Stimulated activated CD8-positive, alpha-beta memory T cell treated with anti-CD3 and anti-CD28 coated beads, Interleukin-4, amount 100 ng/mL, for 4 hours (primary cell): Measurements from ENCODE around the gene PCNX2.

Experiments
- DNase-seq, 2 donors: peaks; one replicate each; pipeline ENCODE4 v3.0.0-alpha.2; 2020; ENCODE audit warnings: low read depth in 2 of 2, low spot score in 1 of 2

PCNX2 gene

DNA sequence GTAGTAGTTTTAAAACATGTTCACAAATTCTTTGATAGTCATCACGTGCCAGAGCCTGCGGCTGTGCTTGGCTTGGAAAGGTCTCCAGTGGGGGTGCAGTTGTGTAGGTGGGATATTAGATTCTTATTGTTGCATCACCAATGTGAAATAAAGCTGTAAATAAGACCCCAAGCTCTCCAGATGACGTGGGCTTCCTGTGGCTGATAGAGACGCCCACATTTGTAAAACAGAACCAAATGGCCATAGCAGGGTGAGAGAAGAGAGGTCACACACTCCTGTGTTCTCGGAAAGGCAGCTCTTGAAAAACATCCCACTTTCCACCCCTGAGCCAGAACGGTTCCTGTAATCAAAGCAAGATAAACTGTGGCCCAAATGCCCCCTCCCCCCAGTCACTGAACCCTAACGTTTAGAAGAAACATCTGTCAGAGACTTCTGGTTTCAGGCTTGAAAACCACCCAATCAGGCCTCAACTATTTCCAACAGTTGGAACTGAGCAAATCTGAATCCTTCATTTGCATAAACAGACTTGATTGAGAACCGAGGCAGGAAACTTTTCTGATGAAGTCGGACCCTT lies 351.8 kb downstream of the PCNX2 start:
- no peak for DNase-seq

GRCh38 chr1:232942413-232943294 lies 352.9 kb downstream of the PCNX2 start:
- no peak for DNase-seq

- no peak for DNase-seq
Observed at GRCh38 chr1:232940262-232940661, 355.3 kb downstream of the PCNX2 start.

DNA sequence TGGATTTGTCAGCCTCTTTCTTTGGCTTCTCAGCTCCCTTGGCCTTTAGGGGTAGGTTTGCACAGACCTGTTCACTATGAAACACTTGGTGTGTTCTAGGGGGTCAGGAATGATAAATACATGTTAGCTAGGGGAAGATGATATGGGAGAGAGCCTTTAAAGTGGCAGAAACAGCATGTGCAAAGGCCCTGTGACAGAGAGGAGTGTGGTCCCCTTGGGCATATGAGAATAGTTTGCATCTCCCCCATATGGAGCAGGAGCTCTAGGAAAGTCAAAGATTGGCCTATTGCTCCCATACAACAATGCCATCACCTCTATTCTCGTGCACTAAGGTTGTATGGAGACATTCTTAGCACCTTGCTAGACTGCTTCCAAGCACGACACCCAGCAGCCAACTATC lies 355.8 kb downstream of the PCNX2 start:
- DNase-seq, result no peak

- no peak for DNase-seq
Observed at GRCh38 chr1:232938926-232939325, 356.6 kb downstream of the PCNX2 start.

DNA sequence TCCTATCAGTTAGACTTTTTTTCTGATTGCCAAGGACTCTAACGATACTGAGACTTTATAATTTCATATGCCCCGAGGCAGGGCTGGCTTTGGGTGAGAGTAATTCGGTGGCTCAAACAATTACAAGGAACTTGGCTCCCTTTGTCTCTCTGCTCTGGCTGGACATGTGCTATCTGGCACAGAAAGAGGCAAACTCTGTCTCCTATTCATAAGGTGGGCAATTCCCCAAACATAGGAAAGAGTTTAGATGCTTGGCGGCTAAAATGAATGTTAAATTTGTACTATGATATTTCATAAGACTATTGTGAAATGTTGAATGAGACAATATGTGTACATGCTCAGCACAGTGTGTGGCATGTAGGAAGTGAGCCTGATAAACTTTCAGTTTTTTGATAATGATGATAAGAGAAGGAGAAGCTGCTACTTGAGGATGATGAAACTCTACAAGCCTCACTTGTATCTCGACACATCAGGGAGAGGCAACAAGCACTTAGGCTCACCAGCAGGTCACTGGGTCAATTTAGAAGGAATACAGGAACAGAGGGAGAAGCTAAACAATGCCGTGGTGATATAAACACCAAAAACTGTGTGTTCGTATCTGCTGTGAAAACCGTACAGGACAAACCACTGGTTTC lies 357.7 kb downstream of the PCNX2 start:
- no peak for DNase-seq

DNA sequence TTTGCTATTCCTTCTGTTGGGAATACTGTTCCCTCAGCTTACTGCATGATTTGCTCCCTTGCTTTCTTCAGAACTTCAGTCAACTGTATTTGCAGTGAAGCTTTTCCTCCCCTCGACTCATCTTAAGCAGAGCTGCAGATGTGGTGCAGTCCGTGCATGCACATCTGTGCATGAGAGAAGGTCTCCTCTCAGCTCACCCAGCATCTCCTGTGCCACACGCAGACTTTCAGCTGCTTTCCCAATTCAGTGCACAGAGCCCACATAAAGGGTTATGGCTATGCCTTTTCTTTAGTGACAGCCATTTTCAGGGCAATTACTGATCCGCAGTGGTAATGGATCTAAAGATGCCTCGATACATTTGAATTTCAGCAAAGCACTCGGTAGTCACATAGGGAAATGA lies 358.6 kb downstream of the PCNX2 start:
- no peak for DNase-seq
